NOMO-1 treated with DMSO at 0.1 percent for 48 hours (cell line): Measurements from ENCODE around the gene UBA52.

Experiments
- DNase-seq: peaks from one replicate; lab custom pipeline; 2025; ENCODE audit not compliant: unreplicated experiment; lab: John Stamatoyannopoulos, UW

Gene UBA52

GRCh38 chr19:18607226-18608101, 35.8 kb downstream of the UBA52 start:
- DNase-seq = no peak

- no peak for DNase-seq
Observed at GRCh38 chr19:18608102-18608804, 36.6 kb downstream of the UBA52 start.

GRCh38 chr19:18608805-18609716, 37.4 kb downstream of the UBA52 start:
- DNase-seq = no peak

- no peak for DNase-seq
Observed at GRCh38 chr19:18609717-18610051, 38.0 kb downstream of the UBA52 start.

- DNase-seq = no peak
Observed at GRCh38 chr19:18610245-18610555, 38.5 kb downstream of the UBA52 start.

GRCh38 chr19:18610556-18611326, 39.1 kb downstream of the UBA52 start:
- DNase-seq = no peak

GRCh38 chr19:18611327-18612050, 39.8 kb downstream of the UBA52 start:
- no peak for DNase-seq

- DNase-seq = no peak
Observed at GRCh38 chr19:18612051-18612771, 40.6 kb downstream of the UBA52 start.

- DNase-seq = no peak
Observed at GRCh38 chr19:18612772-18613588, 41.3 kb downstream of the UBA52 start, which contains the start of gene TMEM59L. Gene TMEM59L (plus strand): TSS chr19:18612870. CDS start chr19:18612959, 89 bp downstream.

- no peak for DNase-seq
Observed at GRCh38 chr19:18613589-18614234, 42.1 kb downstream of the UBA52 start.

- no peak for DNase-seq
Observed at GRCh38 chr19:18616023-18616422, 44.4 kb downstream of the UBA52 start.

- DNase-seq = no peak
Observed at GRCh38 chr19:18617562-18617961, 45.9 kb downstream of the UBA52 start.

- DNase-seq = no peak
Observed at GRCh38 chr19:18618236-18618635, 46.6 kb downstream of the UBA52 start.

GRCh38 chr19:18620311-18620710, 48.7 kb downstream of the UBA52 start:
- DNase-seq = no peak

GRCh38 chr19:18620902-18621301, 49.2 kb downstream of the UBA52 start:
- DNase-seq = no peak

GRCh38 chr19:18626906-18627305, 55.2 kb downstream of the UBA52 start:
- no peak for DNase-seq
